Measurements from ENCODE around the gene CACNA1B. TPM values are rescaled to one million over a fixed set of nuclear protein-coding genes. Genes with fewer than 3 reads are reported as not detected.

Gene CACNA1B
- total RNA-seq, 2 donors from 2014 or later: 3.6 to 7.9 TPM

- Mint-ChIP-seq H3K4me1 (no peaks in the 10 kb centered on the region), H3K36me3 (ENCODE audit: low read depth) (peaks cover 39% of the 10 kb centered on the region), H3K27ac (no peak overlapping the region), H3K9me3 (peaks cover 19% of the 10 kb centered on the region), H3K27me3 (ENCODE audit: insufficient read depth) (no peaks in the 10 kb centered on the region), H3K4me3 (no peak overlapping the region)
- TF ChIP-seq CTCF (conservative IDR thresholded peaks at IDR 0.05): no peak
- Histone ChIP-seq H3K9me3 (ENCODE audit: control insufficient read depth, low read length) (peaks cover 45% of the 10 kb centered on the region), H3K36me3 (ENCODE audit: control insufficient read depth, insufficient read depth, low read length) (no peaks in the 10 kb centered on the region), H3K27me3 (ENCODE audit: control insufficient read depth, insufficient read depth, low read length, poor library complexity, severe bottlenecking) (no peaks in the 10 kb centered on the region), H3K27ac (ENCODE audit: low read depth, low read length) (no peak overlapping the region), H3K4me1 (ENCODE audit: control insufficient read depth, insufficient read depth, low read length) (no peaks in the 10 kb centered on the region), H3K4me3 (ENCODE audit: low read length) (no peak overlapping the region), H3K9ac (ENCODE audit: extremely low read depth, low read length, poor library complexity, severe bottlenecking) (no peak overlapping the region)
- DNase-seq: peak; percentile 24
- 83% methylated on average over 13 of the region's 13 CpGs; no CpG with 5 or more reads in 1 of the 2 experiments for WGBS, 2 experiments (ENCODE audit: insufficient coverage in 1 of 2, insufficient read length in 1 of 2)
Measured at GRCh38 chr9:138097501-138097991, 220.0 kb downstream of the CACNA1B start.

- H3K4me1 ChIP-seq (ENCODE audit: control insufficient read depth, insufficient read depth, low read length): no peaks in the 10 kb centered on the region
- H3K36me3 ChIP-seq (ENCODE audit: control insufficient read depth, insufficient read depth, low read length): no peaks in the 10 kb centered on the region
- Mint-ChIP-seq H3K4me1 (no peaks in the 10 kb centered on the region), H3K27ac (no peak overlapping the region), H3K27me3 (ENCODE audit: insufficient read depth) (no peaks in the 10 kb centered on the region), H3K4me3 (no peak overlapping the region), H3K36me3 (ENCODE audit: low read depth) (peaks cover 37% of the 10 kb centered on the region), H3K9me3 (peaks cover 14% of the 10 kb centered on the region)
- 85 to 87% methylated on average over 15 to 18 of the region's 18 CpGs for WGBS, 2 experiments (ENCODE audit: insufficient coverage in 1 of 2, insufficient read length in 1 of 2)
- DNase-seq: peak; percentile 29
- H3K27me3 ChIP-seq (ENCODE audit: control insufficient read depth, insufficient read depth, low read length, poor library complexity, severe bottlenecking): no peaks in the 10 kb centered on the region
- no peak overlapping the region for H3K4me3 ChIP-seq (ENCODE audit: low read length)
- H3K9ac ChIP-seq (ENCODE audit: extremely low read depth, low read length, poor library complexity, severe bottlenecking): no peak overlapping the region
- no peak for TF ChIP-seq CTCF (conservative IDR thresholded peaks at IDR 0.05)
- H3K27ac ChIP-seq (ENCODE audit: low read depth, low read length): no peak overlapping the region
- H3K9me3 ChIP-seq (ENCODE audit: control insufficient read depth, low read length): peaks cover 38% of the 10 kb centered on the region
Measured at GRCh38 chr9:138098116-138098907, 220.7 kb downstream of the CACNA1B start.

- no peak overlapping the region for H3K27ac ChIP-seq (ENCODE audit: low read depth, low read length)
- H3K9me3 ChIP-seq (ENCODE audit: control insufficient read depth, low read length): peaks cover 33% of the 10 kb centered on the region
- TF ChIP-seq CTCF (conservative IDR thresholded peaks at IDR 0.05): no peak
- Mint-ChIP-seq H3K27me3 (ENCODE audit: insufficient read depth) (no peaks in the 10 kb centered on the region), H3K9me3 (peaks cover 7% of the 10 kb centered on the region), H3K27ac (no peak overlapping the region), H3K4me1 (no peaks in the 10 kb centered on the region), H3K4me3 (no peak overlapping the region), H3K36me3 (ENCODE audit: low read depth) (peaks cover 30% of the 10 kb centered on the region)
- DNase-seq: peak; percentile 26
- no peak overlapping the region for H3K4me3 ChIP-seq (ENCODE audit: low read length)
- 89 to 93% methylated on average over 13 to 22 of the region's 22 CpGs for WGBS, 2 experiments (ENCODE audit: insufficient coverage in 1 of 2, insufficient read length in 1 of 2)
- H3K4me1 ChIP-seq (ENCODE audit: control insufficient read depth, insufficient read depth, low read length): no peaks in the 10 kb centered on the region
- no peak overlapping the region for H3K9ac ChIP-seq (ENCODE audit: extremely low read depth, low read length, poor library complexity, severe bottlenecking)
- H3K27me3 ChIP-seq (ENCODE audit: control insufficient read depth, insufficient read depth, low read length, poor library complexity, severe bottlenecking): no peaks in the 10 kb centered on the region
- H3K36me3 ChIP-seq (ENCODE audit: control insufficient read depth, insufficient read depth, low read length): no peaks in the 10 kb centered on the region
Measured at GRCh38 chr9:138098908-138099791, 221.6 kb downstream of the CACNA1B start.

Measured in endodermal cell (in vitro differentiated cells).